Activated naive CD4-positive, alpha-beta T cell treated with anti-CD3 and anti-CD28 coated beads, Interleukin-2, amount 50 U/mL, for 24 hours (primary cell): ENCODE data around the gene ACAN.

Experiments used
- H3K27ac Mint-ChIP-seq: one replicate; pipeline ENCODE4 v1.8.0; 2021; ENCODE audit warnings: mild to moderate bottlenecking, mixed read lengths
- H3K27me3 Mint-ChIP-seq: one replicate; pipeline ENCODE4 v1.8.0; 2021; ENCODE audit warnings: mixed read lengths
- H3K36me3 Mint-ChIP-seq: one replicate; pipeline ENCODE4 v1.8.0; 2021; ENCODE audit warnings: mixed read lengths
- H3K4me1 Mint-ChIP-seq: one replicate; pipeline ENCODE4 v1.8.0; 2021; ENCODE audit warnings: mixed read lengths
- H3K4me3 Mint-ChIP-seq: one replicate; pipeline ENCODE4 v1.8.0; 2021; ENCODE audit warnings: mild to moderate bottlenecking, mixed read lengths
- H3K9me3 Mint-ChIP-seq: one replicate; pipeline ENCODE4 v1.8.0; 2021; ENCODE audit warnings: mixed read lengths

The ACAN gene

GRCh38 chr15:88792342-88793282 lies 10.6 kb upstream of the ACAN start:
- H3K36me3 Mint-ChIP-seq, result no peaks in the 10 kb centered on the region
- no peaks in the 10 kb centered on the region for H3K4me1 Mint-ChIP-seq
- no peaks in the 10 kb centered on the region for H3K9me3 Mint-ChIP-seq
- H3K4me3 Mint-ChIP-seq, result no peak overlapping the region
- H3K27me3 Mint-ChIP-seq, result peaks cover 26% of the 10 kb centered on the region
- H3K27ac Mint-ChIP-seq, result no peak overlapping the region

- Mint-ChIP-seq H3K9me3 (no peaks in the 10 kb centered on the region), H3K4me3 (no peak overlapping the region), H3K27ac (no peak overlapping the region), H3K27me3 (peaks cover 33% of the 10 kb centered on the region), H3K36me3 (no peaks in the 10 kb centered on the region), H3K4me1 (no peaks in the 10 kb centered on the region)
Observed at GRCh38 chr15:88794001-88794400, 9.2 kb upstream of the ACAN start.

GRCh38 chr15:88797663-88798339 lies 5.4 kb upstream of the ACAN start:
- peaks cover 4% of the 10 kb centered on the region for H3K4me1 Mint-ChIP-seq
- no peak overlapping the region for H3K4me3 Mint-ChIP-seq
- H3K36me3 Mint-ChIP-seq, result no peaks in the 10 kb centered on the region
- H3K9me3 Mint-ChIP-seq, result no peaks in the 10 kb centered on the region
- H3K27ac Mint-ChIP-seq, result no peak overlapping the region
- peaks cover 41% of the 10 kb centered on the region for H3K27me3 Mint-ChIP-seq

GRCh38 chr15:88799341-88799740 lies 3.9 kb upstream of the ACAN start:
- Mint-ChIP-seq H3K4me3 (no peak overlapping the region), H3K27me3 (peaks cover 38% of the 10 kb centered on the region), H3K9me3 (no peaks in the 10 kb centered on the region), H3K27ac (no peak overlapping the region), H3K4me1 (peaks cover 8% of the 10 kb centered on the region), H3K36me3 (no peaks in the 10 kb centered on the region)

GRCh38 chr15:88800026-88800425 lies 3.2 kb upstream of the ACAN start:
- Mint-ChIP-seq H3K4me1 (peaks cover 10% of the 10 kb centered on the region), H3K36me3 (no peaks in the 10 kb centered on the region), H3K4me3 (no peak overlapping the region), H3K9me3 (no peaks in the 10 kb centered on the region), H3K27ac (no peak overlapping the region), H3K27me3 (peaks cover 40% of the 10 kb centered on the region)

- Mint-ChIP-seq H3K4me1 (peaks cover 12% of the 10 kb centered on the region), H3K27me3 (peaks cover 42% of the 10 kb centered on the region), H3K4me3 (no peak overlapping the region), H3K36me3 (no peaks in the 10 kb centered on the region), H3K9me3 (no peaks in the 10 kb centered on the region), H3K27ac (no peak overlapping the region)
Observed at GRCh38 chr15:88800738-88801137, 2.5 kb upstream of the ACAN start.

GRCh38 chr15:88802250-88802990 lies 816 bp upstream of the ACAN start:
- H3K4me1 Mint-ChIP-seq, result peaks cover 12% of the 10 kb centered on the region
- H3K4me3 Mint-ChIP-seq, result peak overlapping the region; percentile 65
- H3K27me3 Mint-ChIP-seq, result peaks cover 44% of the 10 kb centered on the region
- H3K9me3 Mint-ChIP-seq, result no peaks in the 10 kb centered on the region
- no peak overlapping the region for H3K27ac Mint-ChIP-seq
- H3K36me3 Mint-ChIP-seq, result no peaks in the 10 kb centered on the region

GRCh38 chr15:88802991-88803240 lies 320 bp upstream of the ACAN start:
- Mint-ChIP-seq H3K36me3 (no peaks in the 10 kb centered on the region), H3K4me3 (no peak overlapping the region), H3K9me3 (no peaks in the 10 kb centered on the region), H3K27ac (no peak overlapping the region), H3K4me1 (peaks cover 12% of the 10 kb centered on the region), H3K27me3 (peaks cover 45% of the 10 kb centered on the region)

- Mint-ChIP-seq H3K27me3 (peaks cover 46% of the 10 kb centered on the region), H3K27ac (no peak overlapping the region), H3K9me3 (no peaks in the 10 kb centered on the region), H3K4me1 (peaks cover 12% of the 10 kb centered on the region), H3K36me3 (no peaks in the 10 kb centered on the region), H3K4me3 (no peak overlapping the region)
Observed at GRCh38 chr15:88803920-88804247, 648 bp downstream of the ACAN start.

- Mint-ChIP-seq H3K27me3 (peaks cover 46% of the 10 kb centered on the region), H3K27ac (no peak overlapping the region), H3K4me3 (no peak overlapping the region), H3K36me3 (no peaks in the 10 kb centered on the region), H3K4me1 (peaks cover 12% of the 10 kb centered on the region), H3K9me3 (no peaks in the 10 kb centered on the region)
Observed at GRCh38 chr15:88804257-88804656, 1.0 kb downstream of the ACAN start.

- Mint-ChIP-seq H3K9me3 (no peaks in the 10 kb centered on the region), H3K27ac (no peak overlapping the region), H3K4me3 (no peak overlapping the region), H3K4me1 (peaks cover 12% of the 10 kb centered on the region), H3K27me3 (peaks cover 43% of the 10 kb centered on the region), H3K36me3 (no peaks in the 10 kb centered on the region)
Observed at GRCh38 chr15:88805031-88805780, 2.0 kb downstream of the ACAN start.

GRCh38 chr15:88810446-88810845 lies 7.2 kb downstream of the ACAN start:
- no peaks in the 10 kb centered on the region for H3K4me1 Mint-ChIP-seq
- no peaks in the 10 kb centered on the region for H3K36me3 Mint-ChIP-seq
- peaks cover 20% of the 10 kb centered on the region for H3K27me3 Mint-ChIP-seq
- no peaks in the 10 kb centered on the region for H3K9me3 Mint-ChIP-seq
- no peak overlapping the region for H3K4me3 Mint-ChIP-seq
- H3K27ac Mint-ChIP-seq, result no peak overlapping the region

GRCh38 chr15:88812133-88812532 lies 8.9 kb downstream of the ACAN start:
- H3K27me3 Mint-ChIP-seq, result peaks cover 12% of the 10 kb centered on the region
- H3K36me3 Mint-ChIP-seq, result no peaks in the 10 kb centered on the region
- no peaks in the 10 kb centered on the region for H3K4me1 Mint-ChIP-seq
- H3K27ac Mint-ChIP-seq, result no peak overlapping the region
- no peak overlapping the region for H3K4me3 Mint-ChIP-seq
- H3K9me3 Mint-ChIP-seq, result no peaks in the 10 kb centered on the region

- Mint-ChIP-seq H3K27ac (no peak overlapping the region), H3K4me1 (no peaks in the 10 kb centered on the region), H3K36me3 (no peaks in the 10 kb centered on the region), H3K9me3 (no peaks in the 10 kb centered on the region), H3K27me3 (peaks cover 3% of the 10 kb centered on the region), H3K4me3 (no peak overlapping the region)
Observed at GRCh38 chr15:88813960-88814359, 10.7 kb downstream of the ACAN start.

GRCh38 chr15:88814393-88814792 lies 11.2 kb downstream of the ACAN start:
- Mint-ChIP-seq H3K27ac (no peak overlapping the region), H3K4me1 (no peaks in the 10 kb centered on the region), H3K4me3 (no peak overlapping the region), H3K27me3 (peaks cover 3% of the 10 kb centered on the region), H3K36me3 (no peaks in the 10 kb centered on the region), H3K9me3 (no peaks in the 10 kb centered on the region)
